Chondrocyte (in vitro differentiated cells): ENCODE results near the gene PLCH2. TPM values are rescaled to one million over a fixed set of nuclear protein-coding genes. Genes with fewer than 3 reads are reported as not detected.

Experiments
- DNase-seq: peaks from one replicate; pipeline ENCODE4 v3.0.0; 2021; ENCODE audit warnings: mixed read lengths, low spot score
- H3K27ac Mint-ChIP-seq: one replicate; pipeline ENCODE4 v1.8.0; 2021; ENCODE audit warnings: mild to moderate bottlenecking, moderate library complexity, mixed read lengths; ENCODE audit not compliant: unreplicated experiment
- H3K27me3 Mint-ChIP-seq: 2 replicates; pipeline ENCODE4 v1.8.0; 2021; ENCODE audit warnings: low read depth, mixed read lengths
- H3K36me3 Mint-ChIP-seq: 2 replicates; pipeline ENCODE4 v1.8.0; 2021; ENCODE audit warnings: low read depth, mixed read lengths
- H3K4me1 Mint-ChIP-seq: 2 replicates; pipeline ENCODE4 v1.8.0; 2021; ENCODE audit warnings: low read depth, mild to moderate bottlenecking, mixed read lengths
- H3K4me3 Mint-ChIP-seq: one replicate; pipeline ENCODE4 v1.8.0; 2021; ENCODE audit warnings: mild to moderate bottlenecking, moderate library complexity, mixed read lengths; ENCODE audit not compliant: unreplicated experiment
- H3K9me3 Mint-ChIP-seq: 2 replicates; pipeline ENCODE4 v1.8.0; 2021; ENCODE audit warnings: low read depth, mixed read lengths
- total RNA-seq: library from RNA; stranded (reverse); gene quantifications from 3 replicates; pipeline ENCODE4 v1.2.1, GENCODE V29; 2021
- TF ChIP-seq, protein P1 (sequence below): fragments of 200-600 bp; sonication (generic); IDR thresholded peaks from 2 replicates; pipeline ENCODE4 v1.5.0; 2021; ENCODE audit warnings: antibody characterized with exemption, mild to moderate bottlenecking, moderate library complexity

Gene PLCH2
- total RNA-seq, 1 donor from 2014 or later, result 2.4 TPM

DNA sequence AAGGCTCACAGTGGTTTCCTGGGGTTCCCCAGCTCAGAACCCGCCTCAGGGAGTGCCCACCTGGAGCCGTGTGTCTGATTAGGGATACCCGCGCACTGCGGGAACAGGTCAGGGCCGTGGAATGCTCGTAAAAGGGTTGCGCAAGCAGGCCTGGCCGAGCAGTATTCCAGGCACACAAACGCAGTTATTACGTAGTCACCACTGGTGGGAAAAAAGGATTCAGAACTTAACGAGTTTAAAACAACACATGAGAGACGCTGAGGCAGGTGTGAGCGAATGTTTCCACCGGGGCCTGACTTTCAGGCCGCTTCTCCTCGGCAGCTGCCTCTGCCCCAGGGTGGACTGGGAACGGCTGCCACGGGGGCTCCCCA lies 18.2 kb downstream of the PLCH2 start:
- DNase-seq, result no peak
- no peaks in the 10 kb centered on the region for H3K9me3 Mint-ChIP-seq
- no peaks in the 10 kb centered on the region for H3K27me3 Mint-ChIP-seq
- no peak overlapping the region for H3K27ac Mint-ChIP-seq
- H3K4me1 Mint-ChIP-seq, result no peaks in the 10 kb centered on the region
- no peaks in the 10 kb centered on the region for H3K36me3 Mint-ChIP-seq
- TF ChIP-seq, protein P1, sequence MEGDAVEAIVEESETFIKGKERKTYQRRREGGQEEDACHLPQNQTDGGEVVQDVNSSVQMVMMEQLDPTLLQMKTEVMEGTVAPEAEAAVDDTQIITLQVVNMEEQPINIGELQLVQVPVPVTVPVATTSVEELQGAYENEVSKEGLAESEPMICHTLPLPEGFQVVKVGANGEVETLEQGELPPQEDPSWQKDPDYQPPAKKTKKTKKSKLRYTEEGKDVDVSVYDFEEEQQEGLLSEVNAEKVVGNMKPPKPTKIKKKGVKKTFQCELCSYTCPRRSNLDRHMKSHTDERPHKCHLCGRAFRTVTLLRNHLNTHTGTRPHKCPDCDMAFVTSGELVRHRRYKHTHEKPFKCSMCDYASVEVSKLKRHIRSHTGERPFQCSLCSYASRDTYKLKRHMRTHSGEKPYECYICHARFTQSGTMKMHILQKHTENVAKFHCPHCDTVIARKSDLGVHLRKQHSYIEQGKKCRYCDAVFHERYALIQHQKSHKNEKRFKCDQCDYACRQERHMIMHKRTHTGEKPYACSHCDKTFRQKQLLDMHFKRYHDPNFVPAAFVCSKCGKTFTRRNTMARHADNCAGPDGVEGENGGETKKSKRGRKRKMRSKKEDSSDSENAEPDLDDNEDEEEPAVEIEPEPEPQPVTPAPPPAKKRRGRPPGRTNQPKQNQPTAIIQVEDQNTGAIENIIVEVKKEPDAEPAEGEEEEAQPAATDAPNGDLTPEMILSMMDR, result no peak
- H3K4me3 Mint-ChIP-seq, result no peak overlapping the region

DNA sequence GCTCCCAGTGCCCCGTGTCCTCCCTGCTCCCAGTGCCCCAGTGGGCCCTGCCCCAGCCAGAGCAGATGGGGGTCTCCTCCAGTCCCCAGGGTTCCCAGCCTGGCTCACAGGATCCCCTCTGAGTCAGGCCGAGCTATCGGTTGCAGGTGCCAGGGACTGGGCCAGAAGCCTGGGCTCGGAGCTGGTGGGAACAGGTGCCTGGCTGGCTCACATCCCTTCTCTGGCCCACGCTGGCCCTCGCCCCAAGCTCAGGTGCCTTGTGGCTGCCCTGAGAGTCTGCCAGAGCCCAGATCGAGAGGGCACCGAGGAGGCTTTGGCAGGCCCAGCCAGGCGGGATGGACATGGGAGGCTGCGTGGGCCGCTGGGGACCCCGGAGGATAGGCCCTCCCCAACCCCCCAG lies 18.9 kb downstream of the PLCH2 start:
- TF ChIP-seq, protein P1, result no peak
- no peaks in the 10 kb centered on the region for H3K36me3 Mint-ChIP-seq
- DNase-seq, result no peak
- no peak overlapping the region for H3K27ac Mint-ChIP-seq
- no peak overlapping the region for H3K4me3 Mint-ChIP-seq
- no peaks in the 10 kb centered on the region for H3K4me1 Mint-ChIP-seq
- H3K27me3 Mint-ChIP-seq, result no peaks in the 10 kb centered on the region
- H3K9me3 Mint-ChIP-seq, result no peaks in the 10 kb centered on the region

DNA sequence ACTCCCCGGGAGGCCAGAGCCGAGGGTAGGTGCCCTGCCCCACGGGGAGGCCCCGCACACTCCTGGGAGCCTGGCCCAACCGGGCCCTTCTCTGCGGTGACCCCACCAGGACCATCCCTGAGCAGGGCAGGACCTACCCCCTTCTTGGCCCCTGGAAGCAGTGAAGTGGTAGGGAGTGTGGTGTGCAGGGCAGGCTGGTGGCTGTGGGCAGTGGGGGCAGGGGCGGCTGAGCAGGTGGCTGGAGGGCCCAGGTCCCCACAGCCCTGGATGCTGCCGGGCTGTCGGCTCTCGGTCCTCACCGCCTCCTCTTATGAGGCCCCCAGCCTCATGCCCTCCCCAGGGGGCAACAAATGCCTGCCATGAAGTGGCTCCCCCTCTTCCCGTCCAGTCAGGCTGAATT lies 19.5 kb downstream of the PLCH2 start:
- Mint-ChIP-seq H3K4me3 (no peak overlapping the region), H3K4me1 (peaks cover 4% of the 10 kb centered on the region), H3K27me3 (no peaks in the 10 kb centered on the region), H3K27ac (no peak overlapping the region), H3K9me3 (no peaks in the 10 kb centered on the region), H3K36me3 (no peaks in the 10 kb centered on the region)
- TF ChIP-seq, protein P1, result no peak
- no peak for DNase-seq

DNA sequence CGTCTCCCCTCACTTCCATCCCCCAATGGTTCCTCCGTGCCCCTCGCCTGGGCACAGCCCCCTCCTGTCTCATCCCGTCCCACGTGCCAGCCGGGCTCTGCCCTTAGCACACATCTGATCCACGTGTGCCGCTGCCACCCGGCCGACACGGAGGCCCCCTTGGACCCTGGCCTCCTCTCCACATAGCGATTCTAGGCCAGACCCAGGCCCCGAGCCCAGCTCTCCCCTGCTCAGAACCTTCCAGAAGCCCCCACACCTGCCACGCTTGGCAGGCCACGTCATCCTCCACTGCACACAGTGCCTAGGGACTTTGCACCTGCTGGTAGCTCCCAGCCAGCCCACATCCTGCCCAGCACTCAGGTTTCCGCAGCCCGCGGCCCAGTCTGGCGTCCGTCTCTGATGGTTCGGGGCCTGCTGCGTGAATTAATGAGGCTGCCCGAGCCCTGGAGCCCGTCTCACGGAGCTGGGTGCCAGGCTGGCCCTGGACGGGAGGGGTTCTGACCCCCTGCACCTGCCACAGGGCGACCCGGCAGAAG lies 20.1 kb downstream of the PLCH2 start:
- Mint-ChIP-seq H3K27me3 (no peaks in the 10 kb centered on the region), H3K36me3 (no peaks in the 10 kb centered on the region), H3K9me3 (no peaks in the 10 kb centered on the region), H3K27ac (no peak overlapping the region), H3K4me1 (peaks cover 4% of the 10 kb centered on the region), H3K4me3 (no peak overlapping the region)
- TF ChIP-seq, protein P1, result no peak
- DNase-seq, result no peak

DNA sequence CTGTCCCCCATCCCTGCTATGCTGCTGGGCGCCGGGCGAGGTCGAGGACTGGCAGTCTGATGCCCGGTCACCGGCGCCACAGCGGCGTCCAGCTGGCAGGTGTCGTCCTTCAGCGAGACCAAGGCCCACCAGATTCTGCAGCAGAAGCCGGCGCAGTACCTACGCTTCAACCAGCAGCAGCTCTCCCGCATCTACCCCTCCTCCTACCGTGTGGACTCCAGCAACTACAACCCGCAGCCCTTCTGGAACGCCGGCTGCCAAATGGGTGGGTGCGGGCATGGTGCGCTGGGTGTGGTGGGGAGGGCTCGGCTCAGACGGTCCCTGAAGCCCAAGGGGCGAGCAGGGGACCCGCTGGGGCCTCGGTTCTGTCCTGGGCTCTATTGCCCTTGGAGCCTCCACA lies 20.7 kb downstream of the PLCH2 start:
- Mint-ChIP-seq H3K9me3 (no peaks in the 10 kb centered on the region), H3K27ac (no peak overlapping the region), H3K4me3 (no peak overlapping the region), H3K27me3 (no peaks in the 10 kb centered on the region), H3K36me3 (no peaks in the 10 kb centered on the region), H3K4me1 (peaks cover 4% of the 10 kb centered on the region)
- TF ChIP-seq, protein P1, result no peak
- DNase-seq, result no peak
